Mononuclear cell (primary cell): ENCODE measurements around the gene POLR2L. TPM values are rescaled to one million over a fixed set of nuclear protein-coding genes. Genes with fewer than 3 reads are reported as not detected.

Experiments
- H3K27me3 ChIP-seq: 2 replicates; pipeline ENCODE4 v1.6.0; 2011; ENCODE audit warnings: low read length, control low read depth; ENCODE audit not compliant: insufficient read depth
- H3K4me1 ChIP-seq: 2 replicates; pipeline ENCODE4 v1.5.1; 2011; ENCODE audit warnings: mild to moderate bottlenecking, low read length, control low read depth; ENCODE audit not compliant: insufficient read depth
- H3K4me3 ChIP-seq: 2 replicates; pipeline ENCODE4 v1.5.1; 2011; ENCODE audit warnings: mild to moderate bottlenecking, low read length, moderate library complexity
- H3K9me3 ChIP-seq: 2 replicates; pipeline ENCODE4 v1.5.1; 2011; ENCODE audit warnings: low read depth, mild to moderate bottlenecking, control low read depth, low read length
- total RNA-seq: library from RNA; depleted of rRNA; stranded (reverse); fragments of >200 nt; gene quantifications from one replicate; pipeline ENCODE4 v1.2.3, GENCODE V29; 2012

The POLR2L gene
- total RNA-seq: 11.2 TPM

GRCh38 chr11:842370-843002 lies at the start of gene POLR2L, which contains the start of gene TSPAN4:
POLR2L (minus strand) TSS chr11:842529; CDS start chr11:842508, 21 bp downstream.
TSPAN4 (plus strand) TSS chr11:842852; CDS start chr11:850305, 7,453 bp downstream.
- no peaks in the 10 kb centered on the region for H3K9me3 ChIP-seq
- H3K27me3 ChIP-seq: no peaks in the 10 kb centered on the region
- H3K4me3 ChIP-seq: peak within 1 kb of the TSS; percentile 81
- H3K4me1 ChIP-seq: peaks cover 38% of the 10 kb centered on the region

GRCh38 chr11:890794-891540 lies 48.6 kb upstream of the POLR2L start:
- Histone ChIP-seq H3K4me3 (no peak overlapping the region), H3K27me3 (no peaks in the 10 kb centered on the region)

GRCh38 chr11:889687-890475 lies 47.6 kb upstream of the POLR2L start:
- no peaks in the 10 kb centered on the region for H3K4me1 ChIP-seq
- H3K9me3 ChIP-seq: no peaks in the 10 kb centered on the region
- H3K27me3 ChIP-seq: no peaks in the 10 kb centered on the region
- no peak overlapping the region for H3K4me3 ChIP-seq

More at GRCh38 chr11:890794-891540, 48.6 kb upstream of the POLR2L start:
- H3K9me3 ChIP-seq: no peaks in the 10 kb centered on the region
- no peaks in the 10 kb centered on the region for H3K4me1 ChIP-seq

DNA sequence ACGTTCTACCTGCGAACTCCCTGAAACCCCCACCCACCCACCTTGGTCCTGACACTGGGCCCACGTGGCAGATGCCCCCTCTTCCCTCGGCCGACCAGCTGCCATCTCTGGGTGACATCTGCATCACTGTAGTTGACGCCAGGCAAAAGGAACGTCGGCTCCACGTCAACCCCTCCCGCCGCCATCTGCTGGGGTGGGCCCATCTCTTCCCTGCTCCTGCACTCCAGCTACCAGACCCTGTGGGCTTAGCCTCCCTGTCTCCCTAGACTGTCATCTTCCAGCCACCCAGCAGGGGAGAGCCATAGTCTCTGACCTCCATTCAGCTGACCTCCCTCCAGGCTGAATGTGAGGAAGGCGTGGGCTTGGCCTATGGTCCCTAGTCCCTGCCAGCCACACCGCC lies 46.9 kb upstream of the POLR2L start:
- no peaks in the 10 kb centered on the region for H3K27me3 ChIP-seq
- no peaks in the 10 kb centered on the region for H3K9me3 ChIP-seq

DNA sequence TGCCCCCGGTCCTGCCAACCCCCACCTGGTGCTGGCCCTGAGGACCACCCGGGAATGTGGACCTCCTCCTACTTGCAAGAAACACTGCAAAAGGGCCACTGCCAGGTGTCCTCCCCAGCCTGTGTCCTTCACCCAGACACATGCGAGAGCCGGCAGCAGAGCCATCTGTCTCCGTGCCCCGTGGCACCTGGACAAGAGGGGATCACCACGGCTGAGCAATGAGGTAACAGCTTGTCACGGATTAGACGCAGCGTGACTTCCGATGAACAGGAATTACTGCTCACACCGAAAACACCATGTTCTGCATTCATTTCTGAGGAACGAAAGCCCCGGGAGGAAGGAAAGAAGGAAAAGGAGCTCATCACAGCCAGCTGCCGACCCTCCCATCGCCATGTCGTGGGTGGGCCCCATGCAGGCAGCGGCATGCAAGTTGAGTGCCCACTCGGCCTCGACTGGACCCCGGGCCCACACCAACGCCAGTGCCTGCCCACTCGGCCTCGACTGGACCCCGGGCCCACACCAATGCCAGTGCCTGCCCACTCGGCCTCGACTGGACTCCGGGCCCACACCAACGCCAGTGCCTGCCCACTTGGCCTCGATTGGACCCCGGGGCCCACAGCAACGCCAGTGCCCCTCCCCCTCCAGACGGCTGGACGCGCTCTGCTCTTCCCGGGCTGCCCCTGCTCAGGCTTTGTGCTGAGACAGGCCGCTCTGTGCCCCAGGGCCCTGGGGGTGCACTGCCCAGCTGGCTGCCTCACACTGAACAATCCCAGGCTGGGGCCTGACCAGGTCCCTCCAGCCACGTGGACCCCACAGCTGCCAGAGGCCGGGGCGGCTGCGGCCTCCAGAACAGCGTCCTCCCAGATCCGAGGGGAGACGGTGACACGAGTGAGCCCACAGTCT lies 46.2 kb upstream of the POLR2L start:
- Histone ChIP-seq H3K4me1 (no peaks in the 10 kb centered on the region), H3K9me3 (no peaks in the 10 kb centered on the region), H3K4me3 (no peak overlapping the region), H3K27me3 (no peaks in the 10 kb centered on the region)

More for the DNA sequence above, 46.9 kb upstream of the POLR2L start:
- Histone ChIP-seq H3K4me1 (no peaks in the 10 kb centered on the region), H3K4me3 (no peak overlapping the region)

DNA sequence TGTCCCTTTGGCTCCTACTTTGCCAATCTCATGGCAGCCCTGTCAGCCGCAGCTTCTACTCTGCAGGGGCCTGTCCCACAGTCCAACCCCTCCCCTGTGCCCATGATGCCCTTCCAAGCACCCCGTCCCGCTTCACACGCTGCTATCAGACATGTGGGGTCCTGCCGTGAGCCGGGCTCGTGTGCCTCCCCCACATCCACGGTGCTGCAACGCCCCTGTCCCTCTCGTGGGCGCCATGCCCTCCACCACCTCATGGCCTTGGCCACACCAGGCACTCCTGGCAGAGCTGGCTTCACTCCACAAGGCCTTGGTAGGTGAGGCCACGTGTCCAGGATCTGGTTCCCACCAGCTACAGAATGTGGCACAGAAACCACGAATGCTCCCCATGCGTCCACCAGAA lies 45.3 kb upstream of the POLR2L start:
- no peaks in the 10 kb centered on the region for H3K9me3 ChIP-seq
- H3K4me1 ChIP-seq: no peaks in the 10 kb centered on the region
- H3K27me3 ChIP-seq: no peaks in the 10 kb centered on the region
- no peak overlapping the region for H3K4me3 ChIP-seq

GRCh38 chr11:886568-886967 lies 44.2 kb upstream of the POLR2L start:
- no peak overlapping the region for H3K4me3 ChIP-seq
- no peaks in the 10 kb centered on the region for H3K9me3 ChIP-seq
- no peaks in the 10 kb centered on the region for H3K27me3 ChIP-seq
- H3K4me1 ChIP-seq: no peaks in the 10 kb centered on the region

GRCh38 chr11:884578-885070 lies 42.3 kb upstream of the POLR2L start:
- Histone ChIP-seq H3K27me3 (no peaks in the 10 kb centered on the region), H3K4me1 (no peaks in the 10 kb centered on the region), H3K4me3 (no peak overlapping the region), H3K9me3 (no peaks in the 10 kb centered on the region)

GRCh38 chr11:883527-883926 lies 41.2 kb upstream of the POLR2L start:
- H3K4me3 ChIP-seq: no peak overlapping the region
- H3K27me3 ChIP-seq: no peaks in the 10 kb centered on the region
- H3K9me3 ChIP-seq: no peaks in the 10 kb centered on the region
- H3K4me1 ChIP-seq: no peaks in the 10 kb centered on the region

DNA sequence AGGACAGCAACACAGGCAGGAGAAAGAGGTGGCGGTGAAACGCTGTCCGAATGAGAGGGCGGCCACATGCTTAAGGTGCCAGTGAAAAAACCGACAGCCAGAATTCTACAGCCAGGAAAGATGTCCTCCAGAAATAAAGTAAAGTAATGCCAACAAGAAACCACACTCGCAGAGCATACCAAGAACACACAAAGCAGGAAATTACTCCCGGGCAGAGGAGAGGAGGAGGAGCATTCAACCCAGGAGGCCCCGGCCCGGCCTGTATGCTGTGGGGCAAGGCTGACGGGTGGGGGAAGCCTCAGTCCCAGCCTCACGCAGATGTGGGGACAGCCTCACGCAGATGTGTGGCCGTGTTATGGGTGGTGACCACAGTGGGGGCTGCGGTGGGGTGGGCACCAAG lies 40.3 kb upstream of the POLR2L start:
- no peaks in the 10 kb centered on the region for H3K9me3 ChIP-seq
- no peak overlapping the region for H3K4me3 ChIP-seq
- no peaks in the 10 kb centered on the region for H3K4me1 ChIP-seq
- no peaks in the 10 kb centered on the region for H3K27me3 ChIP-seq

DNA sequence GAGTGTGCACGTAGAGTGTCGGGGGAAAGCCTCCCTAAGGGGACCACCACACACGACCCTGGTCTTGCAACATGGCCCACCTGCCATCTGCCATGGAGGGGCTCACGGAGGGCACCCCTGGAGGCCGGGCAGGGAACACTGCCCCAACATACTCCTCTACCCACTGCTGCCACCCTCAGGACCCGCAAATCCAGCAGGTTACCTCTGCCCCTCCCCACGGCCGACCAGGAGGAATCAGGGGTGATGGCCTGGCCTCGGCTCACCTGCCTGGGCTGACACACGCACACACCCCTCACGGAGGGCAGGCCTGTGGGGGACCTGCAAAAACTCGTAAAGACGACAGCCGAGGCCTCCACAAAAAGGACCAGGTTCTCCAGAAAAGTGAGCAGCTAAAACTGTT lies 38.1 kb upstream of the POLR2L start:
- Histone ChIP-seq H3K4me1 (no peaks in the 10 kb centered on the region), H3K27me3 (no peaks in the 10 kb centered on the region), H3K4me3 (no peak overlapping the region), H3K9me3 (no peaks in the 10 kb centered on the region)

GRCh38 chr11:877565-877964 lies 35.2 kb upstream of the POLR2L start:
- Histone ChIP-seq H3K4me3 (no peak overlapping the region), H3K4me1 (no peaks in the 10 kb centered on the region), H3K27me3 (no peaks in the 10 kb centered on the region), H3K9me3 (no peaks in the 10 kb centered on the region)

GRCh38 chr11:876545-876944 lies 34.2 kb upstream of the POLR2L start:
- no peaks in the 10 kb centered on the region for H3K27me3 ChIP-seq
- no peaks in the 10 kb centered on the region for H3K4me1 ChIP-seq
- no peak overlapping the region for H3K4me3 ChIP-seq
- H3K9me3 ChIP-seq: no peaks in the 10 kb centered on the region

DNA sequence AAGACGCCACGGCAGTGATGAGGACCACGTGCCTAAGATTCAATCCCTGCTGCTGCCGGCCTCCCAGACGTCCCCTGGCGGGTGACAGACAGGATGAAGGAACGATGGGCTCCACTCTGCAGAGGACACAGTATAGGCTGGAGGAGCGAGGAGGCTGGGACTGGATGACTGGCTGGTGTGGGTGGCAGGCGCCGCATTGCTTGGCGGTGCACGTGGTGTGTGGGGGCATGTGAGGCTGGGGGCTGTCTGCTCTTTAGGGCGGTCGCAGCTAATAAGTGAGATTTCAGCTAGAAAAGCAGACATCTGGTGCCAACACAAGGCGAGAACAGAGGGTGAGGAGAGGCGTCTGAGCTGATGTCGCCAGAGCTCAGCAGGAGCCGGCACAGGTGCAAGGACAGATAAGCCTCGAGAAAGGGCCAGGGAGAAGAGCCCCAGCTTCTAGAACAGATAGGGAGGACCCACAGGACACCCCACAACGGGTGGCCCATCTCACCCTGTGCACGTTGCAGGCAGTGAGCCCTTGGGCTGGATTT lies 33.5 kb upstream of the POLR2L start:
- Histone ChIP-seq H3K4me1 (no peaks in the 10 kb centered on the region), H3K27me3 (no peaks in the 10 kb centered on the region), H3K4me3 (no peak overlapping the region), H3K9me3 (no peaks in the 10 kb centered on the region)
